ENCODE results near the gene CASP4.

DNA sequence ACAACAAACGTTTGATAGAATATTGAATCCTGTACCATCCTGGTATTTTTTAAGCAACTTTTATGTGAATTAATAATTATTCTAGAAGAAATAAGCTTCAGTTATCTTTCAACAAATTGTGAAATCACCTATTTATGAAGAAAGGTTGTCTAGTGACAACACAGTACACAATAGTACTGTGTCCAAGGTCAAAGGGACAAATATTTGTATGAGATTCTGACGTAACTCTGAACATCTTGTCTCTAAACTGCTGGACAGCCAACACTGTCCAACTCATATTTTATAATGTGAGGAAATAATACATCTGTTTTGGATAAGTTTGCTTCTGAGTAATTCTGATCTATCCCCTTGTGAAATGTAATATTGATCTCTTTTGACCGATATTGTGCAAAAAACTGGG is 35.6 kb upstream of the CASP4 start:
- TF ChIP-seq, protein P1, sequence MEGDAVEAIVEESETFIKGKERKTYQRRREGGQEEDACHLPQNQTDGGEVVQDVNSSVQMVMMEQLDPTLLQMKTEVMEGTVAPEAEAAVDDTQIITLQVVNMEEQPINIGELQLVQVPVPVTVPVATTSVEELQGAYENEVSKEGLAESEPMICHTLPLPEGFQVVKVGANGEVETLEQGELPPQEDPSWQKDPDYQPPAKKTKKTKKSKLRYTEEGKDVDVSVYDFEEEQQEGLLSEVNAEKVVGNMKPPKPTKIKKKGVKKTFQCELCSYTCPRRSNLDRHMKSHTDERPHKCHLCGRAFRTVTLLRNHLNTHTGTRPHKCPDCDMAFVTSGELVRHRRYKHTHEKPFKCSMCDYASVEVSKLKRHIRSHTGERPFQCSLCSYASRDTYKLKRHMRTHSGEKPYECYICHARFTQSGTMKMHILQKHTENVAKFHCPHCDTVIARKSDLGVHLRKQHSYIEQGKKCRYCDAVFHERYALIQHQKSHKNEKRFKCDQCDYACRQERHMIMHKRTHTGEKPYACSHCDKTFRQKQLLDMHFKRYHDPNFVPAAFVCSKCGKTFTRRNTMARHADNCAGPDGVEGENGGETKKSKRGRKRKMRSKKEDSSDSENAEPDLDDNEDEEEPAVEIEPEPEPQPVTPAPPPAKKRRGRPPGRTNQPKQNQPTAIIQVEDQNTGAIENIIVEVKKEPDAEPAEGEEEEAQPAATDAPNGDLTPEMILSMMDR (conservative IDR thresholded peaks at IDR 0.05; ENCODE audit: low read length), result no peak
- TF ChIP-seq EZH2phosphoT487 (IDR thresholded peaks at IDR 0.05; ENCODE audit: borderline replicate concordance), result no peak

Measured in Loucy (cell line).